Stimulated activated CD8-positive, alpha-beta memory T cell treated with anti-CD3 and anti-CD28 coated beads, Interleukin-4, amount 100 ng/mL, for 24 hours (primary cell): ENCODE results near the gene LTBP1.

ENCODE experiments used
- DNase-seq: peaks from one replicate; pipeline ENCODE4 v3.0.0-alpha.2; 2020; ENCODE audit warnings: low read depth

Gene LTBP1

DNA sequence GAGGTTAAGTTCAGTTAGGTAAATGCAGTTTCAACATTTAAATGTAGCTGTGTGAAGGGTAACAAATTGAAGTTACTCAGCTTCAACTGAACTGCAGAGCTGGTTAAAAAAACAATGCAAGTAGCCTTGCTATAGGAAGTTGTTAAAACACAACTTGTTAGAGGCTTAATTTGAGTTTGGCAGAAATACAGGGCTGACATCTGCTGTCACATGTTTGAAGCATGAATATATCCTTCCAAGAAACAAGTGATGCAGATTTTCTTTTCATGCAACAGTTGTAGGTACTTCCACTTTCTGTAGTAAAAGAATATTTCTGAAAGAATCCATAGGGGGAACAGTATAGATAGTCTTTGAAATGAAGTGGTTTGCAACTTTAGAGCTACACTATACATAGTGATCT is 321.0 kb downstream of the LTBP1 start:
- no peak for DNase-seq

GRCh38 chr2:33268246-33268831 is 321.6 kb downstream of the LTBP1 start:
- DNase-seq = no peak

GRCh38 chr2:33272001-33272400 is 325.2 kb downstream of the LTBP1 start:
- DNase-seq = no peak

- no peak for DNase-seq
These were observed 326.7 kb downstream of the LTBP1 start for GRCh38 chr2:33273479-33273878.

DNA sequence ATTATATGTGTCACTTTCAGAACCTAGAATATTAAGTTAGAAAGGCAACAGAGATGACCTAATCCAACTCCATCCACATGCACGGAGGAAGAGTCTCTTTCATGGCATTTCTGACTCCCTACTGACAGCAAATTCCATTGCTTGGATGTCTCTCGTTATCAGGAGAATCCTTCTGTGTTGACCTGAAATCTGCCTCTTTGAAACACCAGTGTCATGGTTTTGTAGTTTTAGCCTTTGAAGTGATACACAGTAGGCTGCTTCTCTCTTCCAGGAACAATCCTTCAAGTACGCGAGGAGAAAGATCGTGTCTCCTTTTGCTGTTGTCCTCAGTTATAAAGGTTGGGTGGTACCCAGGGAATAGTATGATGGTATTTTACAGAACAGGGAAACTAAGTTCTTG is 327.8 kb downstream of the LTBP1 start:
- no peak for DNase-seq

DNA sequence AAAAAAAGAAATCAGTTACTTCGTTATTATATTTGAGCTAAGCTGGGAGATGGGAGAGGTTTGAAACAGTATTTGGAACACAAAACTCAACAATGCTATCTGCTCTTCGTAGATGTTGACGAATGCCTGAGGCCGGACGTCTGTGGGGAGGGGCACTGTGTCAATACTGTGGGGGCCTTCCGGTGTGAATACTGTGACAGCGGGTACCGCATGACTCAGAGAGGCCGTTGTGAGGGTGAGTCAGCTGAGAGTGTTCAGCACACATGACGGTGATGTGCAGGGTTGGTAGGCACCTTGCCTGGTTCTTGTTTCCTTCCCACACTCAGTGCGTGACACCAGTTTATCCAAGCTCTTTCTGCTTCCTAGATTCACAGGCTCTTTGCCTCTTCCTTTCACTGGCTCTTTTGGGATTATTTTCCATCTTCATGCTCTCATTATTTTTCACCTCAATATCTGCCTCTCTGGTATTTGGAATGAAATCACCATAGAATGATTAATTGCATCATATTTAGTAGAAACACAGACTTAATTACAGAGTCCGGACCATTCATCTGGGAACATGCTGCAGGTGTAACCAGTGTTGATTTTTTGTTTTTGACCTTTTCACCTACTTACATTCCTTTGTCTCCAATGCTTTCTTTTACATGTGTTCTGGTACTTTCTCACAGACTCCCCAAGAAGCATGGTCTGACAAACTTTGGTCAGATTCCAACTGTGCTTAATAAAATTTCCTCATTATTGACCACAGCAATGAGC is 329.1 kb downstream of the LTBP1 start:
- peak; percentile 32 for DNase-seq

DNA sequence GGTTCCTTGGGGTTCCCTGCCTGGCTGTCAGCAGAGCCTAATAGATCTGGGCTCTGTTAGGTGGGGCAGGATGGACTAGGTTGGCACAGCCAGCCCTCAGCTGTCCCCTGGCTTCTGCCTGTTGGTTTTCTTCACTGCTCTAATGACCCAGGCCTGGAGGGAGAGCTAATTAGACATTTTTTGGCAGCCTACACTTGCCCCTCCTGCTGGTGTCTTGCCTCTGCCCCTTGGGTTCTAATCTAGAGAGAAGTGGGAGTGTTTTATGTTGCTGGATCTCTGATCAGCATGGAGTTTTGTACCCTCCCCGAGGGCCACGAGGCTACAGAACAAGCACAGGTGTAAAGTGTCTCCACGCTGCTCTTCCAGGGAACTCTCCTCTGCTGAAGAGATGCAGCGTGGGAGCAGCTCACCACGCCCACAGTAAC is 330.3 kb downstream of the LTBP1 start:
- DNase-seq = no peak

GRCh38 chr2:33278245-33278943 is 331.6 kb downstream of the LTBP1 start:
- DNase-seq = no peak

- no peak for DNase-seq
These were observed 337.5 kb downstream of the LTBP1 start for GRCh38 chr2:33284287-33284686.

GRCh38 chr2:33287507-33288005 is 340.8 kb downstream of the LTBP1 start:
- no peak for DNase-seq

DNA sequence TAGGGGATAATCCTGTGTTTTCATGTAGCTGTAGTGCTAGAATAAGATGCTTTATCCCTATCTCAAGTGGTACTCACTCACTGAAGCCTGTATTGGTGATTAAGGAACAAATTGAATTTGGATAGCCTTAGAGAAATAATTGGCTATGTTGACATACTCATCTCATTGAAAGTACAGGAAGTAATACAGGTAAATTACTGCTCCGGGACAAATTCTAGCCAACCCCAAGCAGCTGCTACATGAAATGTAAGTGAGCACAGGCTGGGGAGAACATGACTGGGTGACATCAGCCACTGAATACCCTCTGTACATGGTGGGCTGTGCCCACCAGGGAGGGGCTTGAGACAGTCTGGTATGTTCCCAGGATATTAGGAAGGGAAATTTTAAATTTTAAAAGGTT is 341.3 kb downstream of the LTBP1 start:
- DNase-seq = no peak

- DNase-seq = no peak
These were observed 343.2 kb downstream of the LTBP1 start for GRCh38 chr2:33289961-33290360.

- DNase-seq = no peak
These were observed 344.7 kb downstream of the LTBP1 start for GRCh38 chr2:33291278-33292013.

DNA sequence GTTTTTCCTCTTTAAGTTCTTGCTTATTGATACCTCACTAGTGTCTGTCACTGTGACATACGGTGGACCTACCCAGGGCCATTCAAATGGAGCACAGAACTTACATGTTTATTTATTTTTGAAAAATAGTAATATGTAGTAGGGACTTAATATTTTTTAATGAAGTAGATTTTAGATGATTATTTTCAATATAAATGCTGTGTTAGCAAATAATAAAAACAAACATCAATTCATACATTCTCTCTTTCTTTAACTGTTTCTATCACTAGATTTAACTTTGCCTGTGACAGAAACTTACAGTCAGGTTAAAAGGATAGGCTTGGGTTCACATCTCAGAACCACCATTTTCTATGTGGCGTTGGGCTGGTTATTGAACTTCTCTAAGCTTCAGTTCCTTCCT is 345.3 kb downstream of the LTBP1 start:
- no peak for DNase-seq

DNA sequence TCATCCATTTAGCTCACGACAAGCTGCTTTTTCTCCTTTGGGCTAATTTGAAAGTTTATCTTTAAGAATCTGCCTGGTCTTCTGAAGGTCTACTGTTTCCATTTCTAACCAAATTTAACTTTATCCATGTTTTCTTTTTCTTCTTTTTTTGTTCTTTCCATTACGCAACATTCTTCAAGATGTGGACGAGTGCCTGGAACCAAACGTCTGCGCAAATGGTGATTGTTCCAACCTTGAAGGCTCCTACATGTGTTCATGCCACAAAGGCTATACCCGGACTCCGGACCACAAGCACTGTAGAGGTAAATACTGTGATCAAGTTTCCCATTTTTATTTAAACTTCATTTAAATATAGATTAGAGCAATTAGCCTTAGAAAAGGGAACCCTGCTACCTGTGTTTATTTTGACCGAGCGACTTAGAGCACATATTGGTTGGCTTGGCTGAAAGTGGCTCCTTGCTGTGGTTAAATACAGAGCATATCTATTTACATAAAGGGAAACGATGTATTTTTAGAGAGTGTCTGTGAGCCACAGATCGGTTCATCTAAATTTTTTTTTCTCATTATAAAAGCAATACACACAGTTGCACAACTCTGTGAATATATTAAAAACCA is 346.3 kb downstream of the LTBP1 start:
- DNase-seq = no peak

- DNase-seq = no peak
These were observed 351.5 kb downstream of the LTBP1 start for GRCh38 chr2:33298233-33298632.

DNA sequence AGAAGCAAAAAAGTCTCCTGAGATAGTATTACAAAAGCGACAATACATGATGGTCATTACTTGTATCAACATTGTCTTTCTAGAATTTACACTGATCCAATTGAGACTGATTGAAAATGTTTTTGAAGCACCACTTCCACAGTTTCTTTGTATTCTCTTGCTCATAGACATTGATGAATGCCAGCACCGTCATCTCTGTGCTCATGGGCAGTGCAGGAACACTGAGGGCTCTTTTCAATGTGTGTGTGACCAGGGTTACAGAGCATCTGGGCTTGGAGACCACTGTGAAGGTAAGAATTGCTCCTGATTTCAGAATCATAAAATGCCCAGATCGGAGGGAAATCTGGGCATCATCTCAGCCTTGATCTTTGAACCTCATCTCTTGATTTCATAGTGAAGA is 354.6 kb downstream of the LTBP1 start:
- no peak for DNase-seq

DNA sequence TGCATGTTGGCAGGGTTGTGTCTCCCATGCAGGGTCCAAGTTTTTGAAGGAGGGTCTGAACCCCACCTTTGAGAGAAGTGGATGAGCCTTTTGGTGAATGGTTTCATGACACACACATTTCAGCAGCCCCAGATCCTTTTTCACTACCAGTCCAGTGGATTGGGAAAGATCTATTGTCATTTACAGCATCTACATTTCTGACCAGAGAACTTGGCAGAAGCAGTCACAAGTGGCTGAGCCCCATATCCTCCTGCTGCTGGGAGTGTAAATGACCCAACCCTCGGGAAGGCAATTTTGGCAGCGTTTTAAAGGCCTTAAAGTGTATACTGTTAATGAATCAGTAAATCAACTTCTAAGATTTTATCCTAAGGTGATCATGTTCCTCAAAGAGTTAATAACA is 355.6 kb downstream of the LTBP1 start:
- no peak for DNase-seq

DNA sequence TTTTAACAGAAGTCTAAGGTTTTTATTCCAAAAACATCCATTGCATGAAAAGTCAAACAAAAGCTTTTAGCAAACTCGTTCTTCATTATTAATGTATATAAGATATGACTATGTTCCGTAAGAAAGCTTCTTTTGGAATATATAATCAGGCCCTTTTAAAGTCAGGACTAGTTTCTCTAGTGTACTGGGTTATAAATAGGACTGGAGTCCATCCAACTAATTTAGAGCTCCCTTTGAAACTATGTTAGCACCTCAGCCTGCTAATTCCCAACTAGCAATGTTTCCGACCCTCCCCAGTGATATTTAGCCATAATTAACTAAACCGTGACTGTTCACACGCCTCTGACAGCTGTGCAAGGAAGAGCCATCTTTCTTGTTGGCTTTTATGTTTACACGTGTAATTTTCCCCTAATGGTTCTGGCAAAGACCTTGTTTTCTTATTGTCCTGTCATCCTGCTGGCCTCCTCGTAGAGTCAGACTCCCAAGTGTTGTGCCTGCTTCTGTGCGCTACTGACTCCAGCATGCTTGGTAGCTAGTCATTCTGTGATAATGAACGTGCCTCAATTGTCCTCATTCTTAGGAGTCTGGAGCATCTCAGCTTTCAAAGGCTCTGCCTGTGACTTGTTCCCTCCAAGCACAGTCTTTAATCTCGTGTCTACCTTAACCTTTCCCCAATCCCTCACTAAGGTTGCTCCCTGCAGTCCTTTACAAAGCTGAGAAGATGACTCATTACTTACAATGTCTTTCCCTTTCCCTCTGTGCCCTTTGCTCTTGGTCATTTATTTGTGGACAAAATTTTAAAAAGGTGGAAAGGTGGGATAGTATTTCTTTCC is 357.5 kb downstream of the LTBP1 start:
- no peak for DNase-seq

DNA sequence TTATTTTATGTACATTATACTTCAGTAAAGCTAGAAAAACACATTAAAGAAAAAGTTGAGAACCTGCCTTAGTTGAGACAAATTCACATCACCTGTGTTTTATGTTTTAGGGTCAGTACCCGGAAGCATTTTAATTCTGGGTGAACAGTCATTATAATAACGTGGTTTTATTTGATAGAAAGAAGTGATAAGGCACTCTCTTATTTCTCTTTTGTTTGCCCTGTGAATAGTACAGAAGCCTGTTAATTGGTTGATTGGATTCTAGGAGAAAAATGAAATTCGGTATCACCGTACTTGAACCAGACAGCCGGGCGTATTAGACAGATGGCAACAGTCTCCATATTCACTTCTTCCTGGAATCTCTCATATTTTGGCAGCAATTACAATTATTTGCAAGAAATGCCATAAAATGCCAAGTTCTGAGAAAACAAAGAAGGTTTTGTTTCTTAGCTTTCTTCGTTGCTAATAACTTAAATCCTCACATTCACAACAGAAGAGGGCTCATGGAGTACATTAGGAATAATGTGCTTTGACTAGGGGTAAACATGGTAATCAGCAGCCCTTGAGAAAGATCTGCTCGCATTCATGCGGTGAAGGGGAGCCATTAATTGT is 361.0 kb downstream of the LTBP1 start:
- no peak for DNase-seq

DNA sequence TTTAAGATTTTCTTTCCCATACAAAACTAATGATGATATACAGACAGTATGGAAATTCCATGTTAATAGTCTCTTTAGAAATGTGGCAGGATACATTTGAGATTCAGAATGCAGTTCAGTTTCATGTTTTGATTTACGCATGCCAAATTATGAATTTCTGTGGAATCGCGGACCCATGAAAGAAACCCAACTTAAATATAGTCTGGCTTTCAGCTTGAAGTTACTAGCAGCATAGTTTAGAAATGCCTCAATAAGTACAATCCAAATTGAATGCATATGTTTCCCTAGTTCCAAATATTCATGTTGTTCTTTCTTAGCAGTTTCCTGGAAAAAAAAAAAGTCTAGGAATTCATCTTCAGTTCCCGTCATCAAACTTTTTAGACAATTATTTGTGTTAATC is 365.6 kb downstream of the LTBP1 start:
- no peak for DNase-seq
